ENCODE measurements around the gene TACC2. TPM values are rescaled to one million over a fixed set of nuclear protein-coding genes. Genes with fewer than 3 reads are reported as not detected.

Gene TACC2
- total and polyA plus RNA-seq, 2 donors (not counting 1 experiment from before 2014, with no cell fraction given): not detected

DNA sequence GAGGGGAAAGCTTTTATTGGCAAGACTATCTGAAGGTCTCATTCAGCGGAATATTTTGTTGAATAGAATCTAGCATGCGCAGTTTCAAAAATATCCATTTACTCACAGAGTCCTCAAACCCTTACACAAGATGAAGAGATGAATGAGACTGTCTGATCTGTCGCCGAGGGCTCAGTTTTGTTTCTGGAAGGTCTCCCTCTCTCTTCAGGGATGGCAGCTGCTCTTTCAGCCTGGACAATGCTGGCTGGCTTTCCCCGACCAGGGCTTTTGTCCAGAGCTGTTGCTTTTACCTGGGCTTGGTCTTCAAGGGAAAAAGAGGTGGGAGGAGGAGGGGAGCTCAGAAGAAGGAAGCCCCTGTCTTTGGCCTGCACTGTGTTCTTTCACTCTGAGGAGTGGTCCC, 200.2 kb downstream of the TACC2 start:
- H3K79me2 ChIP-seq (ENCODE audit: control insufficient read depth, insufficient read depth, low read length): no peaks in the 10 kb centered on the region
- no peak for TF ChIP-seq EZH2 (IDR thresholded peaks at IDR 0.05; ENCODE audit: borderline replicate concordance, insufficient read depth, low read depth, low read length, poor library complexity, severe bottlenecking)
- TF ChIP-seq, protein P1, sequence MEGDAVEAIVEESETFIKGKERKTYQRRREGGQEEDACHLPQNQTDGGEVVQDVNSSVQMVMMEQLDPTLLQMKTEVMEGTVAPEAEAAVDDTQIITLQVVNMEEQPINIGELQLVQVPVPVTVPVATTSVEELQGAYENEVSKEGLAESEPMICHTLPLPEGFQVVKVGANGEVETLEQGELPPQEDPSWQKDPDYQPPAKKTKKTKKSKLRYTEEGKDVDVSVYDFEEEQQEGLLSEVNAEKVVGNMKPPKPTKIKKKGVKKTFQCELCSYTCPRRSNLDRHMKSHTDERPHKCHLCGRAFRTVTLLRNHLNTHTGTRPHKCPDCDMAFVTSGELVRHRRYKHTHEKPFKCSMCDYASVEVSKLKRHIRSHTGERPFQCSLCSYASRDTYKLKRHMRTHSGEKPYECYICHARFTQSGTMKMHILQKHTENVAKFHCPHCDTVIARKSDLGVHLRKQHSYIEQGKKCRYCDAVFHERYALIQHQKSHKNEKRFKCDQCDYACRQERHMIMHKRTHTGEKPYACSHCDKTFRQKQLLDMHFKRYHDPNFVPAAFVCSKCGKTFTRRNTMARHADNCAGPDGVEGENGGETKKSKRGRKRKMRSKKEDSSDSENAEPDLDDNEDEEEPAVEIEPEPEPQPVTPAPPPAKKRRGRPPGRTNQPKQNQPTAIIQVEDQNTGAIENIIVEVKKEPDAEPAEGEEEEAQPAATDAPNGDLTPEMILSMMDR (IDR thresholded peaks at IDR 0.05): no peak
- intact Hi-C loops (cut with micrococcal nuclease): no loop called here
- H4K20me1 ChIP-seq (ENCODE audit: control insufficient read depth, insufficient read depth, low read length, poor library complexity, severe bottlenecking): no peaks in the 10 kb centered on the region
- no peak overlapping the region for H3K4me2 ChIP-seq (replicated peaks; ENCODE audit: low read depth, low read length, poor library complexity, severe bottlenecking)
- no peak for ATAC-seq (ENCODE audit: low read depth)
- Mint-ChIP-seq H3K27me3 (no peaks in the 10 kb centered on the region), H3K4me3 (no peak overlapping the region), H3K27ac (no peak overlapping the region), H3K4me1 (no peaks in the 10 kb centered on the region), H3K9me3 (ENCODE audit: insufficient read depth) (no peaks in the 10 kb centered on the region)
- no peak overlapping the region for H3K9ac ChIP-seq (ENCODE audit: low read length)
- no peak overlapping the region for H2AFZ ChIP-seq (ENCODE audit: insufficient read depth, low read depth, low read length, poor library complexity, severe bottlenecking)
- no peak for DNase-seq
- no peaks in the 10 kb centered on the region for H3K9me3 ChIP-seq (ENCODE audit: control extremely low read depth in 1 of 3, control insufficient read depth in 2 of 3, insufficient read depth in 1 of 3, low read length in 2 of 3)
- no peaks in the 10 kb centered on the region for H3K27me3 ChIP-seq (replicated peaks in 1 of 4; ENCODE audit: control extremely low read depth in 1 of 4, control insufficient read depth in 3 of 4, insufficient read depth in 4 of 4, low read length in 3 of 4)
- H3K36me3 ChIP-seq (replicated peaks in 1 of 2; ENCODE audit: control extremely low read depth in 1 of 2, control insufficient read depth in 1 of 2, extremely low read depth in 1 of 2, insufficient read depth in 2 of 2, low read length in 1 of 2): no peaks in the 10 kb centered on the region
- H3K4me3 ChIP-seq (ENCODE audit: control extremely low read depth in 1 of 5, extremely low read depth in 1 of 5, insufficient read depth in 1 of 5, low read depth in 2 of 5, low read length in 4 of 5): no peak overlapping the region
- CTCF ChIA-PET: no interaction called here
- POLR2A ChIA-PET: no interaction called here
- 100% methylated on average over 2 of the region's 5 CpGs for WGBS (ENCODE audit: insufficient coverage)
- no peak overlapping the region for H3K27ac ChIP-seq (ENCODE audit: low read length in 2 of 2)
- no peaks in the 10 kb centered on the region for H3K4me1 ChIP-seq (ENCODE audit: control insufficient read depth in 2 of 2, insufficient read depth in 2 of 2, low read length in 2 of 2)

DNA sequence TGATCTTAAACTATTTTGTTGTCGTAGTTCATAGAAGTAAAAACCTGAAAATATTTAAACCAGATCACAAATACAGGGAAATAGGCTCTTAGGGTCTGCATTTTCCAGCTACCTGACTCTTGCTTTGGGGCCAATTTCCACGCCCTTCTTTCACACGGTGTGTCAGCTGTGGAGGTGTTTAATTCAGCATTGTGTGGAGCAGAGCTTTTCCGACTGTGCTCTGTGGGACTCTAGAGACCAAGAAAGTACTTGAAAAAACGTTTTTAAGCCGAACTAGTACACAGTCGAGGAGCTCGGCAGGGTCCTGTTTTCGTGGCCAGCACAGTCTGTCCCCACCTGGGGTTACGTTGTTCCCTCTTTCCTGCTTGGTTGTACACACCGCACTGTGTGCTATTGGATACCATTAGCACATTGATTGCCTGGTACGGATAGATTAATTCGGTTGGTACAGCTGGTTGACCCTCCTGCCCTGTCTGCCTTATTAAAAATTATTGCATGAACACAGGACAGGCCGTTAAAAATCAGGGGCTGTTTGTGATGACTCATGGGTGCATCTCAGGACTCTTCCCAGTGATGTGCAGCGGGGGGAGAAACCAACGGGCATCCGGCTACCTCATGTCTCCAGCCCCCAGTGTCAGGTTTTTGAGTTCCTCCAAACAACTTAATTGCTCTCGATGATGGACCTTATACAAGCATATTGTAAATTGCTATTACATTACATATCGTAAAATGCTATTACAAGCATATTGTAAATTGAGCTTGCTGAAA, 201.4 kb downstream of the TACC2 start:
- Mint-ChIP-seq H3K27ac (no peak overlapping the region), H3K27me3 (no peaks in the 10 kb centered on the region), H3K4me1 (no peaks in the 10 kb centered on the region), H3K4me3 (no peak overlapping the region), H3K9me3 (ENCODE audit: insufficient read depth) (no peaks in the 10 kb centered on the region)
- Histone ChIP-seq H3K79me2 (ENCODE audit: control insufficient read depth, insufficient read depth, low read length) (no peaks in the 10 kb centered on the region), H3K9ac (ENCODE audit: low read length) (no peak overlapping the region), H3K27ac (ENCODE audit: low read length in 2 of 2) (no peak overlapping the region), H3K9me3 (ENCODE audit: control extremely low read depth in 1 of 3, control insufficient read depth in 2 of 3, insufficient read depth in 1 of 3, low read length in 2 of 3) (no peaks in the 10 kb centered on the region), H4K20me1 (ENCODE audit: control insufficient read depth, insufficient read depth, low read length, poor library complexity, severe bottlenecking) (no peaks in the 10 kb centered on the region), H3K4me3 (ENCODE audit: control extremely low read depth in 1 of 5, extremely low read depth in 1 of 5, insufficient read depth in 1 of 5, low read depth in 2 of 5, low read length in 4 of 5) (no peak overlapping the region), H3K36me3 (replicated peaks in 1 of 2; ENCODE audit: control extremely low read depth in 1 of 2, control insufficient read depth in 1 of 2, extremely low read depth in 1 of 2, insufficient read depth in 2 of 2, low read length in 1 of 2) (no peaks in the 10 kb centered on the region), H2AFZ (ENCODE audit: insufficient read depth, low read depth, low read length, poor library complexity, severe bottlenecking) (no peak overlapping the region), H3K4me2 (replicated peaks; ENCODE audit: low read depth, low read length, poor library complexity, severe bottlenecking) (no peak overlapping the region), H3K27me3 (replicated peaks in 1 of 4; ENCODE audit: control extremely low read depth in 1 of 4, control insufficient read depth in 3 of 4, insufficient read depth in 4 of 4, low read length in 3 of 4) (no peaks in the 10 kb centered on the region), H3K4me1 (ENCODE audit: control insufficient read depth in 2 of 2, insufficient read depth in 2 of 2, low read length in 2 of 2) (no peaks in the 10 kb centered on the region)
- DNase-seq: no peak
- POLR2A ChIA-PET: no interaction called here
- ATAC-seq (ENCODE audit: low read depth): no peak
- 86% methylated on average over 14 of the region's 19 CpGs for WGBS (ENCODE audit: insufficient coverage)
- intact Hi-C loops (cut with micrococcal nuclease): no loop called here
- CTCF ChIA-PET: no interaction called here
- TF ChIP-seq, protein P1 (IDR thresholded peaks at IDR 0.05): no peak
- TF ChIP-seq EZH2 (IDR thresholded peaks at IDR 0.05; ENCODE audit: borderline replicate concordance, insufficient read depth, low read depth, low read length, poor library complexity, severe bottlenecking): no peak

All from B cell (primary cell).